ENCODE data around the gene KAZN.

- TF ChIP-seq CTCF (IDR thresholded peaks at IDR 0.05; ENCODE audit: poor library complexity, severe bottlenecking) (no peak), EP300 (conservative IDR thresholded peaks at IDR 0.05; ENCODE audit: poor library complexity, severe bottlenecking) (no peak)
These were observed 31.4 kb upstream of the KAZN start for GRCh38 chr1:14567056-14567455.
